Measurements from ENCODE around the gene KRTAP9-1.
"Not testable (repeated sequence)": the region's sequence is repeated elsewhere in the genome, so short reads cannot be mapped to it uniquely, and the experiment has no call there.

The KRTAP9-1 gene

GRCh38 chr17:41189837-41190318 is at the start of gene KRTAP9-1:
TSS of gene KRTAP9-1 (plus strand) at chr17:41189887. CDS start at chr17:41189887, 0 bp downstream.
- not testable (repeated sequence) for DNase-seq (ENCODE audit: low spot score)

GRCh38 chr17:41140360-41141131 is 49.1 kb upstream of the KRTAP9-1 start, which contains the start of gene KRTAP4-6:
TSS of gene KRTAP4-6 (minus strand) at chr17:41140544. CDS start at chr17:41140487, 57 bp downstream.
- no peak for DNase-seq (ENCODE audit: low spot score)

DNA sequence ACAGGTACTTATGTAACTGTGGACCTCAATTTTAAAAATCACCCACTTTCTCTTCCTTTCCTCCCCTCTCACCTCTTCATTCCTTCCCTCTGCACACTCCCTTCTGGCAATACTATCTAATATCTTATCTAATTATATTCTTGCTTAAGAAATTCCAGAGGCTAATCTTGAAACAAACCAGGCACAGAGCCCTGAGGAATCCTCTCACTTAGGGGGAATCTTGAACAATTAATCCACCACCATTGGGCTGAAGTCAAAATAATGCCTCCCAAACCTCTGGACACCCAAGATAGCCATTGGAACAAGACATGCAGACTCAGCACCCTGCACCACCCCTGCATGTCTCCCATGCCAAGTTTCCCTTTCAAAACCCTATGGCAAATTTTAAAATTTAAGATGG is 48.3 kb upstream of the KRTAP9-1 start:
- DNase-seq (ENCODE audit: low spot score): no peak

GRCh38 chr17:41144846-41145245 is 44.8 kb upstream of the KRTAP9-1 start:
- DNase-seq (ENCODE audit: low spot score): no peak

DNA sequence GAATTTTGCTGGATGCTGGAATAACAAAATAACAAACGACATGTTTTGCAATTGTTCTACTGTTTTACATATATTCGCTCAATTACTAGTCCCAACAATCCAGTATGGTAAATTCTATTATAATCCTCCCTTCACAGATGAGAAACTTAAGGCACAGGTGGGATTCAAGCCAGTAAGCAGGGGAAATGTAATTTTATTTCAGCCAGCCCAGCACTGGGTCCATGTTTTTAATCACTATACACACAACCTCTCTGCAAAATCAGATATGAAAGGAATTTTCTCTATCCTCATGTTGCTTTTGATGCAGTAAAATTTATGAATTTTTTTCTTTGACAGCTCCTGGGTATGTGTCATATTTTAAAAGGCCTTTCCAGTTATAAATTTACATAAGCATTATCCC is 44.4 kb upstream of the KRTAP9-1 start:
- no peak for DNase-seq (ENCODE audit: low spot score)

DNA sequence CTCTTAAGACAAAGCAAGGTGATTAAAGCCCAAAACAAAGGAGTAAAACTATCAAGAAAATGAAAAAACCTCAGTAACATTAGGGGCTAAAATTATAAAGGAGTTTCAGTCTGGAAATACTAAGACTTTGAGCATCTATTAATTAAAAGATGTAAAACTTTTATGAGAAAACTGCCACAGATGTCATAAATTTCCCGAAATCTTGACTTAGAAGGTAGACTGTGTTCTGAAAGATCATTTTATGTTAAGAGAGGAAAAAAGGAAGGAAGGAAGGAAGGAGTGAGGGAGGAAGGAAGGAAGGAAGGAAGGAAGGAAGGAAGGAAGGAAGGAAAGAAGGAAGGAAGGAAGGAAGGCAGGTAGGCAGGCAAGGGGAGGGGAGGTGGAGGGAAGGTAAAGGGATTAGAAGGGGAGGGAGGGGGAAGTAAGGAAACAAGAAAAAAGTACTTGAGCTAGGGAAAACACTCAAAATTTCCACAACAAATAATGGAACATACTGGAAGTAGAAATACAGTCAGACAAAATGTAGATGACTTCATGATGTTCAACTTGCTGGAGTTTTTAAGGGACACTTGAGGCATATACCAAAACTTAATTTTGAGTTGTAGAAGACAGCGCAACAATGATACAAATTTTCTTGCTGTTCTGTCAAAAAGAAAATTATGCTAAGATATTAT is 42.0 kb upstream of the KRTAP9-1 start:
- no peak for DNase-seq (ENCODE audit: low spot score)

- DNase-seq (ENCODE audit: low spot score): not testable (repeated sequence)
These were observed 40.6 kb upstream of the KRTAP9-1 start for GRCh38 chr17:41148971-41149651.

DNA sequence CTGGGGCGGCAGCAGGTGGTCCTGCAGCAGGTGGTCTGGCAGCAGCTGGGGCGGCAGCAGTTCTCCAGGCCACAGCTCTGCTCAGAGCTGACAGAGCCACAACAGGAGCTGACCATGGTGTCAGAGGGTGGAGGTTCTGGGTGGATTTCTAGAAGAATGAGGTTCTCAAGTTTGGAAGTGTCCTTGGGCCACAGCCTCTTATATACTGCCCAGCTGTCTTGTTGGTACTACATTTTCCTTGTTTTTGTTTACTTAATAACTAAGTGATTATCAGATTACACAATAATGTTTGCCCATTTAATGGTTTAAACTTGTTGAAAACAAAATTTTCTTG is 40.1 kb upstream of the KRTAP9-1 start, which contains the start of gene KRTAP4-5:
TSS of gene KRTAP4-5 (minus strand) at position 174 of the 334 bp plus-strand sequence. CDS start at position 116, 58 bp downstream.
- no peak for DNase-seq (ENCODE audit: low spot score)

DNA sequence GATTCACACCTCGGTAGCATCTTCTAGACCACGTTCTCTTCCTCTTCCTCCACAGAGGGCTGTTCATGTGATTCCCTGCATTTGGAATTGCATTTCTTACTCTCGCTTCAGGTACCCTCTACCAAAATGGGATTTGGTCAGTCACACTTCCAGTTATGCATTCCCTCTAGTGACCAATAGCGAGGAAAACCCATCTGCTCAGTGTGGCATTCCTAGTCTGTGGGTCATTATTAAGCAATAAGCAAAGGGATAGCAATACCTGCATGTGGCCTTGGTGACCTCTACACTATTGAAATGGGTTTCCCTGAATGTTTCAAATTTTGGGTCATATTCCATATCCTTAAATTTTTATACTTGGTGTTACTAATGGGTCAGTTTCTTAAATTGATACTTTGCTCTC is 39.7 kb upstream of the KRTAP9-1 start:
- DNase-seq (ENCODE audit: low spot score): no peak

DNA sequence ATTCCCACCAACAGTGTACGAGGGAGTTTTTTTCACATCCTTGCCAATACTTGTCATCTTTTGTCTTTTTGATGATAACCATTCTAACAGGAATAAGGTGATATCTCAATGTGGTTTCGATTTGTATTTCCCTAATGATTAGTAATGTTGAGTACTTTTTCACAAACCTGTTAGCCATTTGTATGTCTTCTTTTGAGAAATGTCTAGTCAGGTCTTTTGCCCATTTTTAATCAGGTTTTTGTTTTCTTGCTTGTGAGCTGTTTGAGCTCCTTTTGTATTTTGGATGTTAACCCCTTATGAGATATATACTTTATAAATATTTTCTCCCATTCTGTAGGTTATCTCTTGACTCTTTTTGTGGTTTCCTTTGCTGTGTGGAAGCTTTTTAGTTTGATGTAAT is 38.2 kb upstream of the KRTAP9-1 start:
- DNase-seq (ENCODE audit: low spot score): no peak

GRCh38 chr17:41153856-41154255 is 35.8 kb upstream of the KRTAP9-1 start:
- no peak for DNase-seq (ENCODE audit: low spot score)

DNA sequence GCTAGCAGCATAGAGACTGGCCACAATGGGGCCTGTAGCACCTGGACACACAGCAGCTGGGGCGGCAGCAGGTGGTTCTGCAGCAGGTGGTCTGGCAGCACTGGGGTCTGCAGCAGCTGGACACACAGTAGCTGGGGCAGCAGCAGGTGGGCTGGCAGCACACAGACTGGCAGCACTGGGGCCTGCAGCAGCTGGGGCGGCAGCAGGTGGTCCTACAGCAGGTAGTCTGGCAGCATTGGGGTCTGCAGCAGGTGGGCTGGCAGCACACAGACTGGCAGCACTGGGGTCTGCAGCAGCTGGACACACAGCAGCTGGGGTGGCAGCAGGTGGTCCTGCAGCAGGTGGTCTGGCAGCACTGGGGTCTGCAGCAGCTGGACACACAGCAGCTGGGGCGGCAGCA is 29.5 kb upstream of the KRTAP9-1 start:
- DNase-seq (ENCODE audit: low spot score): not testable (repeated sequence)

GRCh38 chr17:41160648-41161047 is 29.0 kb upstream of the KRTAP9-1 start, which contains the start of gene KRTAP4-4:
TSS of gene KRTAP4-4 (minus strand) at chr17:41160748. CDS start at chr17:41160691, 57 bp downstream.
- no peak for DNase-seq (ENCODE audit: low spot score)

- DNase-seq (ENCODE audit: low spot score): no peak
These were observed 25.9 kb upstream of the KRTAP9-1 start for GRCh38 chr17:41163828-41164227.

- no peak for DNase-seq (ENCODE audit: low spot score)
These were observed 22.1 kb upstream of the KRTAP9-1 start for GRCh38 chr17:41167561-41167960.

GRCh38 chr17:41168121-41168520 is 21.6 kb upstream of the KRTAP9-1 start, which contains the start of gene KRTAP4-3:
TSS of gene KRTAP4-3 (minus strand) at chr17:41168221. CDS start at chr17:41168172, 49 bp downstream.
- DNase-seq (ENCODE audit: low spot score): no peak

- no peak for DNase-seq (ENCODE audit: low spot score)
These were observed 17.8 kb upstream of the KRTAP9-1 start for GRCh38 chr17:41171886-41172285.

GRCh38 chr17:41176744-41177387 is 12.8 kb upstream of the KRTAP9-1 start:
- no peak for DNase-seq (ENCODE audit: low spot score)

DNA sequence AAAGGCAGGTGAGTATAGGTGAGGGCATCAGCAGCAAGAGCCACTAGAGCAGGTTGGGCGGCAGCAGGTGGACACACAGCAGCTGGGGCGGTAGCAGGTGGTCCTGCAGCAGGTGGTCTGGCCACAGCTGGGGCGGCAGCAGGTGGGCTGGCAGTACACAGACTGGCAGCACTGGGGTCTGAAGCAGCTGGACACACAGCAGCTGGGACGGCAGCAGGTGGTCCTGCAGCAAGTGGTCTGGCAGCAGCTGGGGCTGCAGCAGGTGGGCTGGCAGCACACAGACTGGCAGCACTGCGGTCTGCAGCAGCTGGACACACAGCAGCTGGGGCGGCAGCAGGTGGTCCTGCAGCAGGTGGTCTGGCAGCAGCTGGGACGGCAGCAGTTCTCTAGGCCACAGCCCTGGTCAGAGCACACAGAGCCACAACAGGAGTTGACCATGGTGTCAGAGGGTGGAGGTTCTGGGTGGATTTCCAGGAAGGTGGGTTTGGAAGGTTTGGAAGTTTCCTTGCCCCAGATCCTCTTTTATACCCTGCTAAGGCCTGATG is 11.9 kb upstream of the KRTAP9-1 start, which contains the start of gene KRTAP4-2:
TSS of gene KRTAP4-2 (minus strand) at position 495 of the 545 bp plus-strand sequence. CDS start at position 438, 57 bp downstream.
- no peak for DNase-seq (ENCODE audit: low spot score)

- no peak for DNase-seq (ENCODE audit: low spot score)
These were observed 11.3 kb upstream of the KRTAP9-1 start for GRCh38 chr17:41178341-41178740.

- DNase-seq (ENCODE audit: low spot score): no peak
These were observed 10.7 kb upstream of the KRTAP9-1 start for GRCh38 chr17:41178843-41179616.

Measured in HuH-7 (cell line).